Mesothelial cell of epicardium (in vitro differentiated cells): ENCODE data around the gene ABCC9. TPM values are rescaled to one million over a fixed set of nuclear protein-coding genes. Genes with fewer than 3 reads are reported as not detected.

Experiments used
- DNase-seq, 2 experiments: peaks; one replicate each; pipeline ENCODE4 v3.0.0; 2021; ENCODE audit warnings: low spot score in 2 of 2; ENCODE audit not compliant: unreplicated experiment in 2 of 2
- H3K27ac Mint-ChIP-seq: 2 replicates; pipeline ENCODE4 v1.8.0; 2021; ENCODE audit warnings: mixed read lengths
- H3K27me3 Mint-ChIP-seq: 2 replicates; pipeline ENCODE4 v1.8.0; 2021; ENCODE audit warnings: low read depth, mixed read lengths
- H3K36me3 Mint-ChIP-seq: 2 replicates; pipeline ENCODE4 v1.8.0; 2021; ENCODE audit warnings: mixed read lengths
- H3K4me1 Mint-ChIP-seq: 2 replicates; pipeline ENCODE4 v1.8.0; 2021; ENCODE audit warnings: mixed read lengths
- H3K4me3 Mint-ChIP-seq: 2 replicates; pipeline ENCODE4 v1.8.0; 2021; ENCODE audit warnings: mild to moderate bottlenecking, moderate library complexity, mixed read lengths
- H3K9me3 Mint-ChIP-seq: 2 replicates; pipeline ENCODE4 v1.8.0; 2021; ENCODE audit warnings: mixed read lengths
- CTCF ChIP-seq: fragments of 200-600 bp; sonication (generic); IDR thresholded peaks from one replicate; pipeline ENCODE4 v1.5.0; 2021; ENCODE audit warnings: antibody characterized with exemption; ENCODE audit not compliant: unreplicated experiment
- total RNA-seq: library from RNA; stranded (reverse); gene quantifications from 3 replicates; pipeline ENCODE4 v1.2.1, GENCODE V29; 2021

The ABCC9 gene
- total RNA-seq, 1 donor from 2014 or later = 1.4 TPM

GRCh38 chr12:21891751-21892217 lies 49.4 kb downstream of the ABCC9 start:
- DNase-seq = no peak

GRCh38 chr12:21888276-21888863 lies 52.9 kb downstream of the ABCC9 start:
- H3K27ac Mint-ChIP-seq = no peak overlapping the region
- no peak for DNase-seq
- no peaks in the 10 kb centered on the region for H3K36me3 Mint-ChIP-seq
- H3K27me3 Mint-ChIP-seq = peaks cover 2% of the 10 kb centered on the region
- no peaks in the 10 kb centered on the region for H3K9me3 Mint-ChIP-seq
- H3K4me1 Mint-ChIP-seq = no peaks in the 10 kb centered on the region
- no peak for TF ChIP-seq CTCF
- H3K4me3 Mint-ChIP-seq = no peak overlapping the region

More at GRCh38 chr12:21891751-21892217, 49.4 kb downstream of the ABCC9 start:
- Mint-ChIP-seq H3K4me3 (no peak overlapping the region), H3K27ac (no peak overlapping the region), H3K36me3 (no peaks in the 10 kb centered on the region), H3K4me1 (no peaks in the 10 kb centered on the region), H3K9me3 (no peaks in the 10 kb centered on the region), H3K27me3 (no peaks in the 10 kb centered on the region)
- no peak for TF ChIP-seq CTCF

- no peak for TF ChIP-seq CTCF
- Mint-ChIP-seq H3K4me3 (no peak overlapping the region), H3K4me1 (no peaks in the 10 kb centered on the region), H3K27me3 (peaks cover 5% of the 10 kb centered on the region), H3K36me3 (no peaks in the 10 kb centered on the region), H3K9me3 (no peaks in the 10 kb centered on the region), H3K27ac (no peak overlapping the region)
- no peak for DNase-seq
Measured at GRCh38 chr12:21884936-21885335, 56.3 kb downstream of the ABCC9 start.

GRCh38 chr12:21882635-21883034 lies 58.6 kb downstream of the ABCC9 start:
- Mint-ChIP-seq H3K27ac (no peak overlapping the region), H3K36me3 (no peaks in the 10 kb centered on the region), H3K9me3 (no peaks in the 10 kb centered on the region), H3K27me3 (peaks cover 10% of the 10 kb centered on the region), H3K4me3 (no peak overlapping the region), H3K4me1 (no peaks in the 10 kb centered on the region)
- no peak for DNase-seq
- TF ChIP-seq CTCF = no peak

- H3K4me3 Mint-ChIP-seq = no peak overlapping the region
- H3K27ac Mint-ChIP-seq = no peak overlapping the region
- no peaks in the 10 kb centered on the region for H3K4me1 Mint-ChIP-seq
- H3K9me3 Mint-ChIP-seq = no peaks in the 10 kb centered on the region
- H3K36me3 Mint-ChIP-seq = no peaks in the 10 kb centered on the region
- TF ChIP-seq CTCF = no peak
- no peak for DNase-seq
- peaks cover 12% of the 10 kb centered on the region for H3K27me3 Mint-ChIP-seq
Measured at GRCh38 chr12:21881965-21882364, 59.3 kb downstream of the ABCC9 start.

- Mint-ChIP-seq H3K4me3 (no peak overlapping the region), H3K27ac (no peak overlapping the region), H3K9me3 (peaks cover 6% of the 10 kb centered on the region), H3K36me3 (no peaks in the 10 kb centered on the region), H3K4me1 (no peaks in the 10 kb centered on the region), H3K27me3 (peaks cover 10% of the 10 kb centered on the region)
- DNase-seq = no peak
- no peak for TF ChIP-seq CTCF
Measured at GRCh38 chr12:21879312-21879711, 61.9 kb downstream of the ABCC9 start.
